ENCODE results near the gene SPN. TPM values are rescaled to one million over a fixed set of nuclear protein-coding genes. Genes with fewer than 3 reads are reported as not detected.
"Not testable (repeated sequence)": the region's sequence is repeated elsewhere in the genome, so short reads cannot be mapped to it uniquely, and the experiment has no call there.

The SPN gene
- total and polyA plus RNA-seq, 2 of the 4 experiments (the other 2 are of a cell fraction): not detected

DNA sequence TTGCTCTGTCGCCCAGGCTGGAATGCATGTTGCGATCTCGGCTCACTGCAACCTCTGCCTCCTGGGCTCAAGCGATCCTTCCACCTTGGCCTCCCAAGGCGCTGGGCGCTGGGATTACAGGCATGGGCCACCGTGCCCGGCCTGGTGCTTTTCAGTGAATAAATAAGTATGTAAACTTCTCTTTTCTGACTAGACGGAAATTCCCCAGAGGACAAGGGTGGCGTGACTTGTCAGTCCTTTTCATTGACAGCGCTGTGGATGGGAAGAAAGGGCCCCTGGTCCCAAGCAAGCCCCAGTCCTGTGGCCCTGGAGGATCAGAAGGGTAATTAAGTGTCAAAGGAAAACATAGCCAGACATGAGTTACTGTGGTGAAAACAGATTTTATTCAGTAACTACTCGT is 9.6 kb upstream of the SPN start:
- ChIA-PET CTCF (no interaction called here), POLR2A (ENCODE audit: unreplicated experiment) (no interaction called here)
- H3K27ac ChIP-seq (ENCODE audit: insufficient read depth, low read length): no peak overlapping the region
- WGBS, 2 experiments (ENCODE audit: extremely low coverage in 2 of 2, insufficient read length in 1 of 2): 43% methylated on average over 3 of the region's 12 CpGs; no CpG with 5 or more reads in 1 of the 2 experiments
- H2BK15ac ChIP-seq (ENCODE audit: low read depth, low read length): no peak overlapping the region
- H3K18ac ChIP-seq (ENCODE audit: low read depth, low read length): no peak overlapping the region
- dilution Hi-C loops (cut with HindIII; ENCODE audit: low sequenced_read_pairs, unreplicated experiment): no loop called here
- intact Hi-C loops (cut with micrococcal nuclease): no loop called here
- in situ Hi-C loops (cut with MboI; ENCODE audit: low sequenced_read_pairs): no loop called here
- H3K9me1 ChIP-seq (ENCODE audit: insufficient read depth, low read length): 0 out of 2 replicates have a peak, but pooled peaks cover 4% of the 10 kb centered on the region
- no peak overlapping the region for H4K91ac ChIP-seq (ENCODE audit: insufficient read depth, low read depth, low read length)
- no peak overlapping the region for H2BK120ac ChIP-seq (ENCODE audit: low read depth, low read length)
- no peaks in the 10 kb centered on the region for H4K20me1 ChIP-seq (ENCODE audit: insufficient read depth, low read length)
- H2BK5ac ChIP-seq (ENCODE audit: low read depth, low read length, poor library complexity, severe bottlenecking): no peak overlapping the region
- no TSS peak for BruUV-seq (replicated peaks)
- H3K23ac ChIP-seq (ENCODE audit: low read depth, low read length): no peak overlapping the region
- no peak overlapping the region for H4K8ac ChIP-seq (ENCODE audit: low read depth in 2 of 2, low read length in 2 of 2)
- H2AK9ac ChIP-seq (replicated peaks; ENCODE audit: low read depth, low read length, poor library complexity): no peak overlapping the region
- H3K79me1 ChIP-seq (ENCODE audit: low read depth in 1 of 2, low read length in 2 of 2): no peaks in the 10 kb centered on the region
- H3K9ac ChIP-seq (ENCODE audit: low read depth, low read length): no peak overlapping the region
- no peak overlapping the region for H3K4ac ChIP-seq (ENCODE audit: low read depth, low read length)
- TF ChIP-seq FOS (IDR thresholded peaks at IDR 0.05; ENCODE audit: low read depth, low read length) (no peak), BHLHE40 (IDR thresholded peaks at IDR 0.05; ENCODE audit: low read depth, low read length) (no peak), CEBPB (IDR thresholded peaks at IDR 0.05; ENCODE audit: low read depth, low read length) (no peak)
- H4K5ac ChIP-seq (ENCODE audit: low read depth, low read length): no peak overlapping the region
- DNase-seq (no peak), ATAC-seq (ENCODE audit: low read depth) (no peak)
- H2BK20ac ChIP-seq (ENCODE audit: low read depth, low read length): no peak overlapping the region
- no peak overlapping the region for H2AK5ac ChIP-seq (ENCODE audit: low read depth, low read length)
- no peaks in the 10 kb centered on the region for H3K4me1 ChIP-seq (ENCODE audit: control insufficient read depth, insufficient read depth, low read length)
- no peak overlapping the region for H3K56ac ChIP-seq (ENCODE audit: extremely low read depth, insufficient read depth, low read length)
- H3K4me3 ChIP-seq (ENCODE audit: insufficient read depth, low read depth, low read length): no peak overlapping the region
- no peaks in the 10 kb centered on the region for H3K9me3 ChIP-seq (ENCODE audit: control insufficient read depth, insufficient read depth, low read length)
- peaks cover 9% of the 10 kb centered on the region for H3K27me3 ChIP-seq (ENCODE audit: control insufficient read depth, insufficient read depth, low read length)
- H3K36me3 ChIP-seq (ENCODE audit: control insufficient read depth, insufficient read depth, low read length): no peaks in the 10 kb centered on the region
- H3K14ac ChIP-seq (replicated peaks; ENCODE audit: low read depth, low read length): no peak overlapping the region
- peak overlapping the region; percentile 69 for H2AFZ ChIP-seq (replicated peaks; ENCODE audit: low read length, poor library complexity)
- H3K4me2 ChIP-seq (ENCODE audit: low read depth, low read length): no peak overlapping the region

GRCh38 chr16:29653890-29654289 is 9.2 kb upstream of the SPN start:
- H4K91ac ChIP-seq (ENCODE audit: insufficient read depth, low read depth, low read length); H4K5ac ChIP-seq (ENCODE audit: low read depth, low read length); H3K14ac ChIP-seq (replicated peaks; ENCODE audit: low read depth, low read length); H3K4me1 ChIP-seq (ENCODE audit: control insufficient read depth, insufficient read depth, low read length); BruUV-seq (replicated peaks); H3K4ac ChIP-seq (ENCODE audit: low read depth, low read length); H3K27ac ChIP-seq (ENCODE audit: insufficient read depth, low read length); H2BK5ac ChIP-seq (ENCODE audit: low read depth, low read length, poor library complexity, severe bottlenecking); H4K8ac ChIP-seq (ENCODE audit: low read depth in 2 of 2, low read length in 2 of 2); in situ Hi-C loops (cut with MboI; ENCODE audit: low sequenced_read_pairs); POLR2A ChIA-PET (ENCODE audit: unreplicated experiment); H4K20me1 ChIP-seq (ENCODE audit: insufficient read depth, low read length); H3K4me3 ChIP-seq (ENCODE audit: insufficient read depth, low read depth, low read length); H3K56ac ChIP-seq (ENCODE audit: extremely low read depth, insufficient read depth, low read length); H3K79me1 ChIP-seq (ENCODE audit: low read depth in 1 of 2, low read length in 2 of 2); H3K18ac ChIP-seq (ENCODE audit: low read depth, low read length); H3K23ac ChIP-seq (ENCODE audit: low read depth, low read length); H2BK15ac ChIP-seq (ENCODE audit: low read depth, low read length); H2AK5ac ChIP-seq (ENCODE audit: low read depth, low read length); DNase-seq; H2BK120ac ChIP-seq (ENCODE audit: low read depth, low read length); H3K9ac ChIP-seq (ENCODE audit: low read depth, low read length); H3K9me3 ChIP-seq (ENCODE audit: control insufficient read depth, insufficient read depth, low read length); H2BK20ac ChIP-seq (ENCODE audit: low read depth, low read length); H3K4me2 ChIP-seq (ENCODE audit: low read depth, low read length); CTCF ChIA-PET; dilution Hi-C loops (cut with HindIII; ENCODE audit: low sequenced_read_pairs, unreplicated experiment); ATAC-seq (ENCODE audit: low read depth); H3K27me3 ChIP-seq (ENCODE audit: control insufficient read depth, insufficient read depth, low read length); H2AK9ac ChIP-seq (replicated peaks; ENCODE audit: low read depth, low read length, poor library complexity); H2AFZ ChIP-seq (replicated peaks; ENCODE audit: low read length, poor library complexity); H3K36me3 ChIP-seq (ENCODE audit: control insufficient read depth, insufficient read depth, low read length); H3K9me1 ChIP-seq (ENCODE audit: insufficient read depth, low read length); intact Hi-C loops (cut with micrococcal nuclease): not testable (repeated sequence)
- WGBS, 2 experiments (ENCODE audit: extremely low coverage in 2 of 2, insufficient read length in 1 of 2): no CpG with 5 or more reads among the region's 7 CpGs

Measured in IMR-90 (cell line).